SK-N-SH treated with all-trans-retinoic acid at 6 μM for 48 hours (cell line): ENCODE results near the gene PPP1R7.

Experiments used
- ATAC-seq: fragments of 200-7000 bp; cut with Tn5 transposase; 3 replicates; pipeline ENCODE4 v1.9.1; 2020; ENCODE audit warnings: mild to moderate bottlenecking, moderate library complexity
- ARNTL ChIP-seq: fragments of 450-650 bp; formaldehyde crosslinking; IDR thresholded peaks from 2 replicates; pipeline ENCODE4 v1.5.0; 2020; ENCODE audit warnings: low read depth, mild to moderate bottlenecking, moderate library complexity, borderline replicate concordance
- BACH2 ChIP-seq: fragments of 250-450 bp; sonication (Bioruptor Pico); IDR thresholded peaks from 2 replicates; pipeline ENCODE4 v1.9.0; 2021; ENCODE audit warnings: mild to moderate bottlenecking, borderline replicate concordance
- CSDC2 ChIP-seq: fragments of 250-450 bp; sonication (Bioruptor Pico); IDR thresholded peaks from 2 replicates; pipeline ENCODE4 v1.5.0; 2020; ENCODE audit warnings: mild to moderate bottlenecking, moderate library complexity
- ESRRG ChIP-seq: fragments of 250-450 bp; sonication (Bioruptor Pico); IDR thresholded peaks from 2 replicates; pipeline ENCODE4 v1.6.1; 2021; ENCODE audit warnings: mild to moderate bottlenecking
- GLIS3 ChIP-seq: fragments of 250-450 bp; sonication (Bioruptor Pico); IDR thresholded peaks from 2 replicates; pipeline ENCODE4 v1.5.0; 2020; ENCODE audit warnings: mild to moderate bottlenecking, moderate library complexity
- OSR1 ChIP-seq: fragments of 250-450 bp; sonication (Bioruptor Pico); IDR thresholded peaks from 2 replicates; pipeline ENCODE4 v1.8.0; 2022; ENCODE audit warnings: moderate library complexity, mild to moderate bottlenecking, inconsistent platforms
- PPARA ChIP-seq: fragments of 250-450 bp; sonication (Bioruptor Pico); IDR thresholded peaks from 2 replicates; pipeline ENCODE4 v1.5.0; 2020; ENCODE audit warnings: mild to moderate bottlenecking, borderline replicate concordance
- SNAI2 ChIP-seq: fragments of 250-450 bp; sonication (Bioruptor Pico); IDR thresholded peaks from 2 replicates; pipeline ENCODE4 v1.5.0; 2020; ENCODE audit warnings: mild to moderate bottlenecking, moderate library complexity
- TCF4 ChIP-seq: fragments of 250-450 bp; sonication (Bioruptor Pico); IDR thresholded peaks from 2 replicates; pipeline ENCODE4 v1.8.0; 2021; ENCODE audit warnings: mild to moderate bottlenecking, moderate library complexity, borderline replicate concordance
- ZC3H10 ChIP-seq: fragments of 250-450 bp; sonication (Bioruptor Pico); IDR thresholded peaks from 2 replicates; pipeline ENCODE4 v1.5.1; 2021; ENCODE audit warnings: mild to moderate bottlenecking, moderate library complexity
- ZFP30 ChIP-seq: fragments of 450-650 bp; formaldehyde crosslinking; IDR thresholded peaks from 2 replicates; pipeline ENCODE4 v1.5.0; 2022; ENCODE audit warnings: mild to moderate bottlenecking, moderate library complexity
- ZNF70 ChIP-seq: fragments of 450-650 bp; formaldehyde crosslinking; IDR thresholded peaks from 2 replicates; pipeline ENCODE4 v1.5.0; 2020; ENCODE audit warnings: mild to moderate bottlenecking, moderate library complexity
- ZNF8 ChIP-seq: fragments of 450-650 bp; formaldehyde crosslinking; IDR thresholded peaks from 2 replicates; pipeline ENCODE4 v1.5.0; 2020; ENCODE audit warnings: mild to moderate bottlenecking, moderate library complexity
- TF ChIP-seq, protein P1 (sequence below): fragments of 250-450 bp; sonication (Bioruptor Pico); IDR thresholded peaks from 2 replicates; pipeline ENCODE4 v1.5.1; 2020; ENCODE audit warnings: low read depth, mild to moderate bottlenecking, moderate library complexity
- TF ChIP-seq, protein P2 (sequence below): fragments of 250-450 bp; sonication (Bioruptor Pico); IDR thresholded peaks from 2 replicates; pipeline ENCODE4 v1.5.0; 2020; ENCODE audit warnings: mild to moderate bottlenecking, moderate library complexity
- TF ChIP-seq, protein P3 (sequence below): fragments of 250-450 bp; sonication (Bioruptor Pico); IDR thresholded peaks from 2 replicates; pipeline ENCODE4 v1.5.1; 2021; ENCODE audit warnings: mild to moderate bottlenecking, moderate library complexity
- TF ChIP-seq, protein P4 (sequence below): fragments of 250-450 bp; sonication (Bioruptor Pico); IDR thresholded peaks from 2 replicates; pipeline ENCODE4 v1.8.0; 2021; ENCODE audit warnings: low read depth, mild to moderate bottlenecking, moderate library complexity, borderline replicate concordance

Gene PPP1R7

DNA sequence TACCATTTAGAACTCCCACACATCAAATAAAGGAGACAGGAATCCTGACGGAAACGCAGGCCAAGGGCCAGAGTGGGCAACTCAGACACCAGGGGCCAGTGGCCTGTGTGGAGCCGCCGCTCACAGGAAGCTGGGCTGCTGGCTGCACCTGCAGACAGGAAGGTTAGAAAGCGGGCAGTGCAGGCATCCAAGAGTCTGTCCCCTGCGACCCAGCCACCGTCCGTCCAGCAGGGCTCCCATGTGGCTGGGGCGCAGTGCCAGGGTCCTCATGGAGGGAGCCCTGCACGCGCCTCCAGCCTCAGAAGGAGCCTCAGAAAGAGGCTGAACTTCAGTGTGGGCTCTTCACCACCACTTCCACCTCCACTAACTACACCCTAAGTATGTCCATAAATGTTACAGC is 35.7 kb downstream of the PPP1R7 start:
- ATAC-seq: no peak
- TF ChIP-seq ARNTL (no peak), ESRRG (CRISPR knock-in tag) (no peak), ZNF8 (CRISPR knock-in tag) (no peak), GLIS3 (CRISPR knock-in tag) (no peak), ZNF70 (CRISPR knock-in tag) (no peak), TCF4 (no peak), SNAI2 (CRISPR knock-in tag) (no peak), CSDC2 (CRISPR knock-in tag) (no peak)
- TF ChIP-seq, protein P1, sequence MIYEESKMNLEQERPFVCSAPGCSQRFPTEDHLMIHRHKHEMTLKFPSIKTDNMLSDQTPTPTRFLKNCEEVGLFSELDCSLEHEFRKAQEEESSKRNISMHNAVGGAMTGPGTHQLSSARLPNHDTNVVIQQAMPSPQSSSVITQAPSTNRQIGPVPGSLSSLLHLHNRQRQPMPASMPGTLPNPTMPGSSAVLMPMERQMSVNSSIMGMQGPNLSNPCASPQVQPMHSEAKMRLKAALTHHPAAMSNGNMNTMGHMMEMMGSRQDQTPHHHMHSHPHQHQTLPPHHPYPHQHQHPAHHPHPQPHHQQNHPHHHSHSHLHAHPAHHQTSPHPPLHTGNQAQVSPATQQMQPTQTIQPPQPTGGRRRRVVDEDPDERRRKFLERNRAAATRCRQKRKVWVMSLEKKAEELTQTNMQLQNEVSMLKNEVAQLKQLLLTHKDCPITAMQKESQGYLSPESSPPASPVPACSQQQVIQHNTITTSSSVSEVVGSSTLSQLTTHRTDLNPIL: no peak
- TF ChIP-seq, protein P2, sequence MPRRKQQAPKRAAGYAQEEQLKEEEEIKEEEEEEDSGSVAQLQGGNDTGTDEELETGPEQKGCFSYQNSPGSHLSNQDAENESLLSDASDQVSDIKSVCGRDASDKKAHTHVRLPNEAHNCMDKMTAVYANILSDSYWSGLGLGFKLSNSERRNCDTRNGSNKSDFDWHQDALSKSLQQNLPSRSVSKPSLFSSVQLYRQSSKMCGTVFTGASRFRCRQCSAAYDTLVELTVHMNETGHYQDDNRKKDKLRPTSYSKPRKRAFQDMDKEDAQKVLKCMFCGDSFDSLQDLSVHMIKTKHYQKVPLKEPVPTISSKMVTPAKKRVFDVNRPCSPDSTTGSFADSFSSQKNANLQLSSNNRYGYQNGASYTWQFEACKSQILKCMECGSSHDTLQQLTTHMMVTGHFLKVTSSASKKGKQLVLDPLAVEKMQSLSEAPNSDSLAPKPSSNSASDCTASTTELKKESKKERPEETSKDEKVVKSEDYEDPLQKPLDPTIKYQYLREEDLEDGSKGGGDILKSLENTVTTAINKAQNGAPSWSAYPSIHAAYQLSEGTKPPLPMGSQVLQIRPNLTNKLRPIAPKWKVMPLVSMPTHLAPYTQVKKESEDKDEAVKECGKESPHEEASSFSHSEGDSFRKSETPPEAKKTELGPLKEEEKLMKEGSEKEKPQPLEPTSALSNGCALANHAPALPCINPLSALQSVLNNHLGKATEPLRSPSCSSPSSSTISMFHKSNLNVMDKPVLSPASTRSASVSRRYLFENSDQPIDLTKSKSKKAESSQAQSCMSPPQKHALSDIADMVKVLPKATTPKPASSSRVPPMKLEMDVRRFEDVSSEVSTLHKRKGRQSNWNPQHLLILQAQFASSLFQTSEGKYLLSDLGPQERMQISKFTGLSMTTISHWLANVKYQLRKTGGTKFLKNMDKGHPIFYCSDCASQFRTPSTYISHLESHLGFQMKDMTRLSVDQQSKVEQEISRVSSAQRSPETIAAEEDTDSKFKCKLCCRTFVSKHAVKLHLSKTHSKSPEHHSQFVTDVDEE (CRISPR knock-in tag): no peak
- TF ChIP-seq, protein P3, sequence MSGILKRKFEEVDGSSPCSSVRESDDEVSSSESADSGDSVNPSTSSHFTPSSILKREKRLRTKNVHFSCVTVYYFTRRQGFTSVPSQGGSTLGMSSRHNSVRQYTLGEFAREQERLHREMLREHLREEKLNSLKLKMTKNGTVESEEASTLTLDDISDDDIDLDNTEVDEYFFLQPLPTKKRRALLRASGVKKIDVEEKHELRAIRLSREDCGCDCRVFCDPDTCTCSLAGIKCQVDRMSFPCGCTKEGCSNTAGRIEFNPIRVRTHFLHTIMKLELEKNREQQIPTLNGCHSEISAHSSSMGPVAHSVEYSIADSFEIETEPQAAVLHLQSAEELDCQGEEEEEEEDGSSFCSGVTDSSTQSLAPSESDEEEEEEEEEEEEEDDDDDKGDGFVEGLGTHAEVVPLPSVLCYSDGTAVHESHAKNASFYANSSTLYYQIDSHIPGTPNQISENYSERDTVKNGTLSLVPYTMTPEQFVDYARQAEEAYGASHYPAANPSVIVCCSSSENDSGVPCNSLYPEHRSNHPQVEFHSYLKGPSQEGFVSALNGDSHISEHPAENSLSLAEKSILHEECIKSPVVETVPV (CRISPR knock-in tag): no peak

DNA sequence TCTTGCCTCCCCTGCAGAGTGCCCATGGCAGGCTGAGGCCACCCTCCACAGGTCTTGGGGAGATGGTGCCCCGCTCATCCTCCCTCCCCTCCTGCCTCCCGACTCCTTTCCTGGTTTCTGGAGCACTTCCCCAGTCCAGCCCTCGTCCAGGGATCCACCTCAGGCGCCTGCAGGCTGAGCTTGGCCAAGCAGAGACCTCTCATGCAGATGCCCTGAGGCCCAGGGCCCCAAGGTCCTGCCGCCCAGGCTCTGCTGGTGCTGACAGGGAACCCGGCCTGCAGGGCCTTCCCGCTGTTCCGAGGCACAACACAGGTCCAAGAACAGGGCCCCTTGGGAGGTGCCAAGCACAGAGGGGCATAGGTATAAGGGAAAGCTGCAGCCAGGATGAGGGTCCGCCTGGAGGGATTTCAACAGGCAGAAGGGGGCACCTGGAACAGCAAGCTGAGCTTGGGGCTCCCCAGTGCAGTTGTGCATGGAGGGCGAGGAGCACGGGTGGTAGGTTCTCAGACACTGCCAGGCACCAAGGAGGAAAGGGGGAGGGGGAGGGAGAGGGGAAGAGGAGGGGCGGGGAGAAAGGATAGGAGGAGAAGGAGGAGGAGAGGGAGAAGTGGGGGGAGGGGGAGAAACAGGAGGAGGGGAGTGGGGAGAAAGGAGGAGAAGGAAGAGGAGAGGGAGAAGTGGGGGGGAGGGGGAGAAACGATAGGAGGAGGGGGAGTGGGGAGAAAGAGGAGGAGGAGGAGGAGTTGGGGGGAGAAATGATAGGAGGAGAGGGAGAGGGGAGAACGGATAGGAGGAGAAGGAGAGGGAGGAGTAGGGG is 37.0 kb downstream of the PPP1R7 start:
- no peak for ATAC-seq
- TF ChIP-seq OSR1 (CRISPR knock-in tag): no peak

DNA sequence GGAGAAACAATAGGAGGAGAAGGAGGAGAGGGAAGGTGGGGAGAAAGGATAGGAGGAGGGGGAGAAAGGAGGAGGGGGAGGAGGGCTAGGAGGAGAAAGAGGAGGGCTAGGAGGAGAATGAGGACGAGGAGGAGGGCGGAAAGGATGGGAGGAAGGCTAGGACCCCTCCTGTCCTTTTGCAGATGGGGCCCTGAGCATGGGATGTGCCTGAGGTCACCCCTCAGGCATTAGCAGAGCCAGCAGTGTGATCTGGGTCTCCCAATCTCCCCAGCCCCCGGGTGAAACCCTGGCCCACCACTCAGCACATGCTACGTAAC is 37.6 kb downstream of the PPP1R7 start:
- TF ChIP-seq ZFP30 (CRISPR knock-in tag) (no peak), SNAI2 (CRISPR knock-in tag) (no peak), PPARA (no peak), BACH2 (CRISPR knock-in tag) (no peak), OSR1 (CRISPR knock-in tag) (no peak), ZC3H10 (CRISPR knock-in tag) (no peak), ZNF8 (CRISPR knock-in tag) (no peak)
- TF ChIP-seq, protein P3 (CRISPR knock-in tag): no peak
- TF ChIP-seq, protein P4, sequence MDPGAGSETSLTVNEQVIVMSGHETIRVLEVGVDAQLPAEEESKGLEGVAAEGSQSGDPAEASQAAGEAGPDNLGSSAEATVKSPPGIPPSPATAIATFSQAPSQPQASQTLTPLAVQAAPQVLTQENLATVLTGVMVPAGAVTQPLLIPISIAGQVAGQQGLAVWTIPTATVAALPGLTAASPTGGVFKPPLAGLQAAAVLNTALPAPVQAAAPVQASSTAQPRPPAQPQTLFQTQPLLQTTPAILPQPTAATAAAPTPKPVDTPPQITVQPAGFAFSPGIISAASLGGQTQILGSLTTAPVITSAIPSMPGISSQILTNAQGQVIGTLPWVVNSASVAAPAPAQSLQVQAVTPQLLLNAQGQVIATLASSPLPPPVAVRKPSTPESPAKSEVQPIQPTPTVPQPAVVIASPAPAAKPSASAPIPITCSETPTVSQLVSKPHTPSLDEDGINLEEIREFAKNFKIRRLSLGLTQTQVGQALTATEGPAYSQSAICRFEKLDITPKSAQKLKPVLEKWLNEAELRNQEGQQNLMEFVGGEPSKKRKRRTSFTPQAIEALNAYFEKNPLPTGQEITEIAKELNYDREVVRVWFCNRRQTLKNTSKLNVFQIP (CRISPR knock-in tag): no peak
- TF ChIP-seq, protein P1: no peak
- TF ChIP-seq, all 23 proteins: peak for 0
- no peak for ATAC-seq
